Stromal cell of bone marrow (primary cell): Measurements from ENCODE around the gene RDH5.

Experiments
- DNase-seq: peaks from one replicate; pipeline ENCODE4 v3.0.0-alpha.2; 2012; ENCODE audit warnings: low read depth

The RDH5 gene, protein sequence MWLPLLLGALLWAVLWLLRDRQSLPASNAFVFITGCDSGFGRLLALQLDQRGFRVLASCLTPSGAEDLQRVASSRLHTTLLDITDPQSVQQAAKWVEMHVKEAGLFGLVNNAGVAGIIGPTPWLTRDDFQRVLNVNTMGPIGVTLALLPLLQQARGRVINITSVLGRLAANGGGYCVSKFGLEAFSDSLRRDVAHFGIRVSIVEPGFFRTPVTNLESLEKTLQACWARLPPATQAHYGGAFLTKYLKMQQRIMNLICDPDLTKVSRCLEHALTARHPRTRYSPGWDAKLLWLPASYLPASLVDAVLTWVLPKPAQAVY

GRCh38 chr12:55720071-55720564, at the start of gene RDH5:
TSS of gene RDH5 (plus strand) at chr12:55720393. CDS start at chr12:55721185, 792 bp downstream.
- DNase-seq: peak; percentile 91

- DNase-seq: no peak
Measured at GRCh38 chr12:55671746-55672145, 48.4 kb upstream of the RDH5 start.

GRCh38 chr12:55673638-55674037, 46.6 kb upstream of the RDH5 start:
- DNase-seq: no peak

DNA sequence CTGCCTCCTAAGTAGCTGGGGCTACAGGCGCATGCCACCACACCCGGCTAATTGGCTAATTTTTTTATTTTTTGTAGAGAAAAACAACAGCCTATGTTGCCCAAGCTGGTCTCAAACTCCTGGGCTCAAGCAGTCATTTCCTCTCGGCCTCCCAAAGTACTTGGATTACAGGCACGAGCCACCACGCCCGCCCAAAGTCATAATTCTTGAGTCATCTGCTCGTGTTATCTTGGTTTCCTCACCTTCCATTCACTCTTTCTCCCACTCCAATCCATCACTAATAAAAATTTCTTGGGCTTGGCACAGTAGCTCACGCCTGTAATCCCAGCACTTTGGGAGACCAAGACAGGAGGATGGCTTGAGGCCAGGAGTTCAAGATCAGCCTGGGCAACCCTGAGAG, 44.5 kb upstream of the RDH5 start:
- no peak for DNase-seq

DNA sequence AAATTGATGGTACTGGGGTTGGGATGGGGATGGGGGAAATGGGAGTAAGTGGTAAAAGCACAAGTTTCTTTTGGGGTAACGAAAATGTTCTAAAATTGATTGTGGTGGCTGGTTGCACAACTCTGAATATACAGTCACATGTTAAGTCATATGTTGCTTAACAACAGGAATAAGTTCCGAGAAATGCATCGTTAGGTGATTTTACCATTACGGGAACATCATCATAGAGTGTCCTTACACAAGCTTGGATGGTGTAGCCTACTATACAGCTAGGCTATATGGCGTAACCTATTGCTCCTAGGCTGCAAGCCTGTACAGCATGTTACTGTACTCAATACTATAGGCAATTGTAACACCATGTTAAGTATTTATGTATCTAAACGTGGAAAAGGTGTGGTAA, 43.5 kb upstream of the RDH5 start:
- DNase-seq: no peak

GRCh38 chr12:55679691-55680090, 40.5 kb upstream of the RDH5 start:
- no peak for DNase-seq

DNA sequence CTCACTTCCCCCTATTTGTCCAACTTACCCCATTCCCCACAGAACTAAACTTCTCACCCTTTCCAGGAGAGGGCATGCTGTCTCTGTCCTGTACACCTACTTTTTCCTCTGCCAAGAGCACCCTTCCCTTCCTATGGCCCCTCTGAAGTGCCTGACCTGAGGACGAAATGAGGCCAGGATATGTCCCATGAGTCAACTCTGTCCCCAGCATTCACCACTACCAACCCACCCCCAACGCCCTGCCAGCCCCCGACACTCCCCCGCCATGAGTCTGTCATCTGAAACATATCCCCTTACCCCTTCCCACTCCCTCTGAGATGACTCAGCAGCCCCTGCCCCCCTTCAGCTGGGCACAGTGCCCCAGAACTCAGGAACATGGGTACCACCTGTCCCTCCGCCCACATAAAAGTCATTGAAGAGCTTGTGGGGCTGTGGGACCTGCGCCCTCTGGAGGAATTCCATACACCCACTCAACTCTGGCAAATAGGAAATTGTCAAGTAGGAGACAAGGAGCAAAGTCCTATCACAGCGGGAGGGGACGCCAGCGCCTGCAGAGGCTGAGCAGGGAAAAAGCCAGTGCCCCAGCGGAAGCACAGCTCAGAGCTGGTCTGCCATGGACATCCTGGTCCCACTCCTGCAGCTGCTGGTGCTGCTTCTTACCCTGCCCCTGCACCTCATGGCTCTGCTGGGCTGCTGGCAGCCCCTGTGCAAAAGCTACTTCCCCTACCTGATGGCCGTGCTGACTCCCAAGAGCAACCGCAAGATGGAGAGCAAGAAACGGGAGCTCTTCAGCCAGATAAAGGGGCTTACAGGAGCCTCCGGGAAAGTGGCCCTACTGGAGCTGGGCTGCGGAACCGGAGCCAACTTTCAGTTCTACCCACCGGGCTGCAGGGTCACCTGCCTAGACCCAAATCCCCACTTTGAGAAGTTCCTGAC, 38.8 kb upstream of the RDH5 start:
- DNase-seq: peak; percentile 28

DNA sequence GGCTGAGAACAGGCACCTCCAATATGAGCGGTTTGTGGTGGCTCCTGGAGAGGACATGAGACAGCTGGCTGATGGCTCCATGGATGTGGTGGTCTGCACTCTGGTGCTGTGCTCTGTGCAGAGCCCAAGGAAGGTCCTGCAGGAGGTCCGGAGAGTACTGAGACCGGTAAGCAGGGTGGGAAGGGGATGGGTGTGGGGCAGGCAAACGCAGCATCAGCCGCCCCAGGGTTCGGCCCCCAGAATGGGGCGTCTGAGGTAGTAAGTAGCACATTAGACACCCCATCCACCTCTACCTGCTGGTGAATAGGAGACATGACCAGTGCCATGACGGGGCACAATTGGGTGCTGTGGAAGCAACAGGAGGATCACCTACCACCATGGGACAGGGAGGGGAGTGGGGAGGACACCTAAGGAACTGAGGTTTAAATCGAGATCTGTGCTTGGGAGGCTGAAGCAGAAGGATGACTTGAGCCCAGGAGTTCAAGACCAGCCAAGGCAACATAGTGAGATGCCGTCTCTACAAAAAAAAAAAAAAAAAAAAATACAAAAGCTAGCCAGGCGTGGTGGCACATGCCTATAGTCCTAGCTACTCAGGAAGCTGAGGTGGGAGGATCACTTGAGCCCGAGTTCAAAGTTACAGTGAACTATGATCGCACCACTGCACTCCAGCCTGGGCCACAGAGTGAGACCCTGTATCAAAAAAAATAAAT, 38.0 kb upstream of the RDH5 start:
- no peak for DNase-seq

DNA sequence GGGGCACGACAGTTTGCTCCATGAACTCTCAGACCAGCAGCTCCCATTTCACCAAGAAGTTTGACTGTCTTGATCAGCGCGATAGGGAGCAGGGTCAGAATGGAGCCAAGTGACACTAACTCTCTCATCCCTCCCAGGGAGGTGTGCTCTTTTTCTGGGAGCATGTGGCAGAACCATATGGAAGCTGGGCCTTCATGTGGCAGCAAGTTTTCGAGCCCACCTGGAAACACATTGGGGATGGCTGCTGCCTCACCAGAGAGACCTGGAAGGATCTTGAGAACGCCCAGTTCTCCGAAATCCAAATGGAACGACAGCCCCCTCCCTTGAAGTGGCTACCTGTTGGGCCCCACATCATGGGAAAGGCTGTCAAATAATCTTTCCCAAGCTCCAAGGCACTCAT, 36.5 kb upstream of the RDH5 start:
- DNase-seq: no peak

DNA sequence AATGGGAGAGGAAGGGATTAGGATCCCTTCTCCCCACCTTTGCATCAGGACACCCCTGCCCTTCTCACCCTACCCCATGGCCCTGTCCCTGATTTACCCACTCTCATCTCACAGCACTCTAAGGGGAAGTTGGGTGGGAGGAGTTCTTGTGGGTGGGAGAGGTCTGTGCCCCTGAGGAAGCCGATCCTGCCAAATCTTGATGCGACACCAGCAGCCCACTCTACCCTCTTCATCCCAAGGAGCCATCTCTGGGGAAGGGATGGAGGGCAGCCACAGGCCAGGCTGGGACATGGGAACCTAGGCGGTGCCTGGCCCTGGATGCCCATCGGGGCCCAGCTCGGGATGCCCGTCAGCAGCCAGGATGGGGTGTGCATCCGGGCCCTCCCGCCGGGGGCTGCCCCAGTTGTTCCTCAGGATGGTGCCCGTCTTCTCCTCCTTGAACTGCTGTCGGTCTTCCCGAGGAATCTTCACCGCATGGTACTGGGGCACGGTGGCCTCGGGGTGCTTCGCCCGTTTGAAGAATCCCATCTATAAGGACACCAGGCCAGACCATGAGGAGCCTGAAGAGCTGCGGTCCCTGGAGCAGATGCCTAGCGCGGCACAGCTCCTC, 35.3 kb upstream of the RDH5 start:
- DNase-seq: no peak

DNA sequence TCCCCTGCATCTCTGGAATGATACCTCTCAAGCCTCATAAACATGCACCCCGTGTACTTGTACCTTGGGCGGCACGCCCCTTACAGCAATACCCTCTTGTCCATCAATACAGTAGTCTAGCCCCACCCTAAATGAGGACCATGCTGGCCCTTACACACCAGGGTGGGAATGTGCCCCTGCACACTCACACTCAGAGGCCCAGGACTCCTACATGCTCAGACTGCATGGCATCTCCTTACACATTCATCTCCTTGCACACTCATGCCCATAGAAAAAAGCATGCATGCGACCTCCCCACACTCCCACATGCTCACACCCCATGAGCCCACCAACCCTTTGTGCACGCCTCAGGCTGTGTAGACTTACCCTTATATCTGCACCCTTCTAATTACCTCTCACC, 34.5 kb upstream of the RDH5 start:
- DNase-seq: no peak

GRCh38 chr12:55686366-55687010, 33.7 kb upstream of the RDH5 start:
- no peak for DNase-seq

DNA sequence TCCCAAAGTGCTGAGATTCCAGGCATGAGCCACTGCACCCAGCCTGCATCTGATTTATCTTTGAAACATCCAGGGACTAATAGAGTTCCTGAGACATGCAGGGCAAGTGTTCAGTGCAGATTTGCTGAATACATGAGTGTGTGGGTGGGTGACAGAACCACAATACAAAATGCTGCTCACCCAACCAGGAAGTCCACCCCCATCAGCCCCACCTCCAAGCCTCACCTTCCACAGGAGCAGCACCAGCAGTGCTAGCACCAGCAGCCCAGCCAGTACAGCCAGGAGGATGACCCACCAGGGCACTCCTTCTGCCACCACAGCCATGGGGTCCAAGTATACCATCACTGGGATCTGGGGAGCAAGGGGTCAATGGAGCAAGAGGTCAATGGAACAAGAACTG, 32.4 kb upstream of the RDH5 start:
- no peak for DNase-seq

- no peak for DNase-seq
Measured at GRCh38 chr12:55688716-55689655, 31.2 kb upstream of the RDH5 start.

- DNase-seq: no peak
Measured at GRCh38 chr12:55692631-55693322, 27.4 kb upstream of the RDH5 start.

DNA sequence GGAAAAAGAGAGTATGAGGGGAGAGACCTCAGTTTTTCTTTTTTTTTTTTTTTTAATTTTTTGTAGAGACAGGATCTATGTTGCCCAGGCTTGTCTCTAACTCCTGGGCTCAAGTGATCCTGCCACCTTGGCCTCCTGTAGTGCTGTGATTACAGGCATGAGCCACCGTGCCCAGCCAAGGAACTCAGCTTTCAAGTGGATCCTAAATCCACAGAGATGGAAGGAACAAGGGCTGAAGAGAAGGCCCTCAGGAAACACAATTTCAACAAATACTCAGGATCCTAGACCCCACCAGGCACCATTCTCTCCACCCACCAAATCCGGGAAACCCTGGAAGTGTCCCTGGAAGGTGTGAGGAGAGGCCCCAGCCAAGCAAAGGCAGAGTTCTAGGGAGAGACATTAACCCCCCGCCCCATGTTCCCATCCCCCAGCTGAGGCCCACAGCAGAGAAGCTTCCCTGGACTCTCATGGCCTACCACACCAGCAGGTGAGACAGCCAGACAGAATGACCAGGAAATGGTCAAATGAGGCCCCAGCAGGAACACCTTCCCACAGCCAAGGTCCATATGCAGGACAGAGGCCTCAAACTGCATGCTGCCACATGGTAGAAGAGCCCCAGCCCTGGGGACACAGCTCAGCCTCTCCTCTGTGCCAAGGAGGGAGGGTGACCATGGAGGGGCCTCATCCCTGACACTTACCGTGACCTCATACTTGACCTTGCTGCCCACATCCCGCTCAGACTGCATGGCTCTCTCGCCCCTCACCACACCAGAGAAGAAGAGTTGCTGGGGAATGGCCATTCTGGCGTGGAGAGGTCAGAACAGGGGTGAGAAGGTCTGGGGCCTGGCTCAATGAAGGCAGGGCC, 26.6 kb upstream of the RDH5 start:
- DNase-seq: no peak

GRCh38 chr12:55694188-55694515, 26.0 kb upstream of the RDH5 start:
- DNase-seq: no peak

DNA sequence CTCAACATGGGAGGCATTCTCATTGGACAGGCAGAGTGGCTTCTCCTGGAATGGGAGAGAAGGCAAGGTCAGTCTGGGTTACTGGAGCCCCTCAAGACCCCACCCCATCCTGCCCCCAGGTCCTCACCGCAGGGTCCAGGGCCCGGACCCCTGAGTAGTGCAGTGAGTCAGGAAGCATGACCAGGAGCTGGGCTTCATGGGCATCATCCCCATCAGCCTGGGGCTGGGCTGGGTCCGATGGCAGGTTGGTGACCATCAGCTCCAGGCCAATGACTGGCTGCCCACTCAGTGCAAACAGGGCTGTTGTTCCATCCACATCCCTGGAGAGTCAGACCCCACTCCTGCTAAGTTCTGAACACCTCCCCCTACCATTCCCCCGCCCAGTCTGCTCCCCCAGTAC, 25.5 kb upstream of the RDH5 start:
- DNase-seq: no peak

- DNase-seq: no peak
Measured at GRCh38 chr12:55695349-55695748, 24.8 kb upstream of the RDH5 start.
